ENCODE results near the gene PHC2. TPM values are rescaled to one million over a fixed set of nuclear protein-coding genes. Genes with fewer than 3 reads are reported as not detected.

PHC2 gene
- total and polyA plus RNA-seq, 9 donors: 53.1 to 77.9 (median 69.4) TPM

DNA sequence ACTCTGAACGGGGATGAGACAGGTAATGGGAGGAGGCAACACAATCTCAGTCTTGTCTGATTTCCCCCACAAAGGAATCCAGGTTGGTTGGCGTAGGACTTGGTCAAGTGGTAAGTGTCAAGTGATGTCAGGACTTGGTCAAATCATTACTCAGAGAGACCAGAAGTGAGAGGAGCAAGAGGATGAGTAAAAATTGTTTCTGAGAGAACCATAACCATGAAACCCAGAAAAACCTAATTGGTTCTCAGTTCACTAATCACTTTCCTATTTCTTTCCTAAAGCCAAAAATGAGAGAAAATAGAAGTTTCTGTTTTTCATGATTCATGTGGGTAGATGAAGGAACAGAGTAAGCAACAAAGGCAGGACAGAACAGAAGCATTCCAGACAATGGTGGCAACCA lies 5.0 kb downstream of the PHC2 start:
- Histone ChIP-seq H3K36me3 (ENCODE audit: control insufficient read depth, insufficient read depth, low read length) (peaks cover 3% of the 10 kb centered on the region), H3K4me3 (ENCODE audit: low read length) (no peak overlapping the region), H3K27ac (ENCODE audit: low read length) (no peak overlapping the region), H3K4me1 (ENCODE audit: control insufficient read depth, insufficient read depth, low read length) (peaks cover 7% of the 10 kb centered on the region), H3K27me3 (ENCODE audit: control insufficient read depth, insufficient read depth, low read length) (no peaks in the 10 kb centered on the region), H3K9me3 (replicated peaks; ENCODE audit: control insufficient read depth, low read depth, low read length) (no peaks in the 10 kb centered on the region)
- no peak for DNase-seq
- WGBS (ENCODE audit: insufficient coverage): 83% methylated on average over 2 of the region's 2 CpGs

- peaks cover 2% of the 10 kb centered on the region for H3K4me1 ChIP-seq (ENCODE audit: control insufficient read depth, insufficient read depth, low read length)
- no CpG with 5 or more reads among the region's 2 CpGs for WGBS (ENCODE audit: insufficient coverage)
- no peaks in the 10 kb centered on the region for H3K27me3 ChIP-seq (ENCODE audit: control insufficient read depth, insufficient read depth, low read length)
- no peaks in the 10 kb centered on the region for H3K9me3 ChIP-seq (replicated peaks; ENCODE audit: control insufficient read depth, low read depth, low read length)
- H3K4me3 ChIP-seq (ENCODE audit: low read length): no peak overlapping the region
- H3K27ac ChIP-seq (ENCODE audit: low read length): no peak overlapping the region
- DNase-seq: no peak
- peaks cover 3% of the 10 kb centered on the region for H3K36me3 ChIP-seq (ENCODE audit: control insufficient read depth, insufficient read depth, low read length)
Measured at GRCh38 chr1:33424610-33425009, 6.3 kb downstream of the PHC2 start.

- WGBS (ENCODE audit: insufficient coverage): no CpG with 5 or more reads among the region's 4 CpGs
- Histone ChIP-seq H3K9me3 (replicated peaks; ENCODE audit: control insufficient read depth, low read depth, low read length) (no peaks in the 10 kb centered on the region), H3K27ac (ENCODE audit: low read length) (no peak overlapping the region), H3K27me3 (ENCODE audit: control insufficient read depth, insufficient read depth, low read length) (no peaks in the 10 kb centered on the region), H3K4me1 (ENCODE audit: control insufficient read depth, insufficient read depth, low read length) (peaks cover 2% of the 10 kb centered on the region), H3K4me3 (ENCODE audit: low read length) (no peak overlapping the region), H3K36me3 (ENCODE audit: control insufficient read depth, insufficient read depth, low read length) (peaks cover 3% of the 10 kb centered on the region)
- DNase-seq: no peak
Measured at GRCh38 chr1:33424205-33424604, 6.7 kb downstream of the PHC2 start.

GRCh38 chr1:33420870-33421775 lies 9.8 kb downstream of the PHC2 start:
- peaks cover 3% of the 10 kb centered on the region for H3K36me3 ChIP-seq (ENCODE audit: control insufficient read depth, insufficient read depth, low read length)
- no peak overlapping the region for H3K27ac ChIP-seq (ENCODE audit: low read length)
- 44% methylated on average over 2 of the region's 7 CpGs for WGBS (ENCODE audit: insufficient coverage)
- H3K27me3 ChIP-seq (ENCODE audit: control insufficient read depth, insufficient read depth, low read length): no peaks in the 10 kb centered on the region
- DNase-seq: no peak
- no peaks in the 10 kb centered on the region for H3K4me1 ChIP-seq (ENCODE audit: control insufficient read depth, insufficient read depth, low read length)
- H3K9me3 ChIP-seq (replicated peaks; ENCODE audit: control insufficient read depth, low read depth, low read length): peaks cover 8% of the 10 kb centered on the region
- H3K4me3 ChIP-seq (ENCODE audit: low read length): no peak overlapping the region

- Histone ChIP-seq H3K4me3 (ENCODE audit: low read length) (no peak overlapping the region), H3K4me1 (ENCODE audit: control insufficient read depth, insufficient read depth, low read length) (no peaks in the 10 kb centered on the region), H3K9me3 (replicated peaks; ENCODE audit: control insufficient read depth, low read depth, low read length) (peaks cover 17% of the 10 kb centered on the region), H3K27ac (ENCODE audit: low read length) (no peak overlapping the region), H3K27me3 (ENCODE audit: control insufficient read depth, insufficient read depth, low read length) (no peaks in the 10 kb centered on the region), H3K36me3 (ENCODE audit: control insufficient read depth, insufficient read depth, low read length) (no peaks in the 10 kb centered on the region)
- no CpG with 5 or more reads among the region's 1 CpG for WGBS (ENCODE audit: insufficient coverage)
- no peak for DNase-seq
Measured at GRCh38 chr1:33418811-33419210, 12.1 kb downstream of the PHC2 start.

- WGBS (ENCODE audit: insufficient coverage): 81% methylated on average over 4 of the region's 5 CpGs
Measured at GRCh38 chr1:33414879-33415278, 16.0 kb downstream of the PHC2 start.

DNA sequence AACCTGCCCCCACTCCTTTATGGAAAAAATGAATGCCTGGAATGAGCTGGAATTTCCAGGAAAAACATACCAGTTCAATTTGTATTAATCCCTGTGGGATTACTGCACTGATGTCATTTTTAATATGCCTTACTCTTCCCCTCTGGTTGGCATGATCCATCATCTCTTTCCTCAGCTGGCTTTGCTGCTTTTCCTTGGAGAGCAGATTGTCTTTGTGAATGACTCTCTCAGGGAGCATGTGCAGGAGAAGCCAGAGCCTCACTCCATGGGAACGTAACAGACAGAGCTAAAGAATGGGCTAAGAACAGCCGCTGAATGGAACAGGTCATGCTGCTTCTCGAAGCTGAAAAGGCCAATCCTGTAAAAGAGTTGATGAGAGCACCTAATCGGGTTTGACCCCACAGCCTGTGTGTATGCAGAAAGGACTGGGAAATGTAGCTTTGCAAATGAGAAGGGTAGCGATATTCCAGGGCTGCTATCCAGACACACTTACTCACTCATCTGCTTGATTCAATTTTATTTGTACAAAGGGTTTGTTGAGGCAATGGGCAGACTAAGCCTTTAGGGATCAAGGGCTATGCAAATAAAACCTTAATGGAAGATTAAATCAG lies 20.7 kb downstream of the PHC2 start:
- Histone ChIP-seq H3K9me3 (replicated peaks; ENCODE audit: control insufficient read depth, low read depth, low read length) (peaks cover 4% of the 10 kb centered on the region), H3K27ac (ENCODE audit: low read length) (peak overlapping the region; percentile 70), H3K27me3 (ENCODE audit: control insufficient read depth, insufficient read depth, low read length) (no peaks in the 10 kb centered on the region), H3K36me3 (ENCODE audit: control insufficient read depth, insufficient read depth, low read length) (no peaks in the 10 kb centered on the region), H3K4me1 (ENCODE audit: control insufficient read depth, insufficient read depth, low read length) (peaks cover 5% of the 10 kb centered on the region), H3K4me3 (ENCODE audit: low read length) (no peak overlapping the region)
- 20% methylated on average over 3 of the region's 5 CpGs for WGBS (ENCODE audit: insufficient coverage)
- peak; percentile 86 for DNase-seq

More at GRCh38 chr1:33414879-33415278, 16.0 kb downstream of the PHC2 start:
- Histone ChIP-seq H3K27ac (ENCODE audit: low read length) (no peak overlapping the region), H3K9me3 (replicated peaks; ENCODE audit: control insufficient read depth, low read depth, low read length) (peaks cover 17% of the 10 kb centered on the region), H3K36me3 (ENCODE audit: control insufficient read depth, insufficient read depth, low read length) (no peaks in the 10 kb centered on the region), H3K27me3 (ENCODE audit: control insufficient read depth, insufficient read depth, low read length) (no peaks in the 10 kb centered on the region), H3K4me3 (ENCODE audit: low read length) (no peak overlapping the region), H3K4me1 (ENCODE audit: control insufficient read depth, insufficient read depth, low read length) (peaks cover 5% of the 10 kb centered on the region)
- DNase-seq: no peak

DNA sequence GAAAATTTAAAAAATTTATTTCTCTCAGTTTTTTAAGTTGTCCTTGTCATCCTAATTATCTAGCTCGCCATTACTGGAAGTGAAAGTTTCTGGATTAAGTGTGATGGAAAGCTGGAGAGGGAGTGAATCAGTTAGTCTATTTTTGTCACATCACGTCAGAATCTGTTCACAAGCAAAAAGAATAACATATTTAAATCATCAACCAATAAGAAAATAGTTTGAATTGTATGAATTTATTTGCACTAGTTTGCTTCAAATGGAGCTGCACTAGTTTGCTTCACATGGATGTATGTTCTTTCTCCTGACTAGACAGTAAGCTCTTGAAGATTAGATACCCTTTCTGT lies 22.8 kb downstream of the PHC2 start:
- Histone ChIP-seq H3K9me3 (replicated peaks; ENCODE audit: control insufficient read depth, low read depth, low read length) (peaks cover 2% of the 10 kb centered on the region), H3K27me3 (ENCODE audit: control insufficient read depth, insufficient read depth, low read length) (no peaks in the 10 kb centered on the region), H3K36me3 (ENCODE audit: control insufficient read depth, insufficient read depth, low read length) (no peaks in the 10 kb centered on the region), H3K4me1 (ENCODE audit: control insufficient read depth, insufficient read depth, low read length) (peaks cover 5% of the 10 kb centered on the region), H3K27ac (ENCODE audit: low read length) (no peak overlapping the region), H3K4me3 (ENCODE audit: low read length) (no peak overlapping the region)
- WGBS (ENCODE audit: insufficient coverage): no CpG with 5 or more reads among the region's 2 CpGs
- no peak for DNase-seq

DNA sequence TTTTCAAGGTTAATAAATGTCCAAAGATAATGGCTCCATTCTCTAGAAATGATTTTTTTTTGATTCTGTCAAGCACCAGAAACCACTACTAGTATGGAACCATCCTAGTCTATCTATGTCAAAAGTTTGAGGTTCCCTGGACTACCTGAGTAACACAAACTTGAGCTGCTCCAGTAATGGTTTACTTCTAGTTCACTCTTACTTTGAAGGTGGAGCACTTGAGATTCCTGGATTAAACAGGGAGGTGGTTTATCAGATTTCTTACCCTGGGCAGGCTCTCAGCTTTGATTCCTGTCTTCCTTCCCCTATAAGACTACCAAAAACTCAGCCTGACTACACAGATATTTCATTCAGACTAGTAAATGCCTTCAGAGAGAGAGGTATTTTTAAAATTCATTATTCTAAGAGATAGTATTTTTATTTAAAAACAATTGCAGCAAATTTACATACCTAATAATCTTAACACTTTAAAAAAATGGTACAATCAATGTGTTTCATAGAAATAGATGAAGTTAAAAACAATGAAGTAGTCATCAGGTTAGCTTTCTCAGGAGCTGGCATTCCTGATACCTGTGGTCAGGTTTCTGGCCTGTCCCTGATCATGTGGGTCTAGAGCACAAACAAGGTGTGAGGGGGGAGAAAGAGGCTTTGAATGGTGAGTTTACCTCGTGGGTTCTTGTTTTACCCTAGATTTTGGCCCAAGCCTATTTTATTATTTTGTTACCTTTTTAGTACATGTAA lies 23.4 kb downstream of the PHC2 start:
- no peak for DNase-seq
- no peak overlapping the region for H3K4me3 ChIP-seq (ENCODE audit: low read length)
- peaks cover 2% of the 10 kb centered on the region for H3K9me3 ChIP-seq (replicated peaks; ENCODE audit: control insufficient read depth, low read depth, low read length)
- peaks cover 5% of the 10 kb centered on the region for H3K4me1 ChIP-seq (ENCODE audit: control insufficient read depth, insufficient read depth, low read length)
- no peaks in the 10 kb centered on the region for H3K36me3 ChIP-seq (ENCODE audit: control insufficient read depth, insufficient read depth, low read length)
- no peaks in the 10 kb centered on the region for H3K27me3 ChIP-seq (ENCODE audit: control insufficient read depth, insufficient read depth, low read length)
- no CpG with 5 or more reads among the region's 1 CpG for whole genome bisulfite sequencing (ENCODE audit: insufficient coverage)
- H3K27ac ChIP-seq (ENCODE audit: low read length): no peak overlapping the region

DNA sequence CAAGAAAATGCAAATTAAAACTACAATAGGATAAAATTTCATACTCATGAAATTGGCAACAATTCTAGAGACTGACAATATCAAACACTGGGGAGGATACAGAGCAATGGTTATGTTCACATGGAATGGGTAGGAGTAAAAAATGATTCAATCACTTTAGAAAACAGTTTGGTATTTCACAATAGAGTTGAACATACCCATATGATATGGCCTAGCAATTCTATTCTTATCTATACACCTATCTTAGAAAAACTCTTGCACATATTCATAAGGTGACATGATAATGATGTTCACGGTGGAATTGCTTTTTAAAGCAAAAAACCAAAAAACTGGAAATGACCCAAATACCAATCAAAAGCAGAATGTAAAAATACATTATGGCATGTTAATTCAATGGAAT lies 28.7 kb downstream of the PHC2 start:
- Histone ChIP-seq H3K27me3 (ENCODE audit: control insufficient read depth, insufficient read depth, low read length) (no peaks in the 10 kb centered on the region), H3K4me3 (ENCODE audit: low read length) (no peak overlapping the region), H3K27ac (ENCODE audit: low read length) (no peak overlapping the region), H3K4me1 (ENCODE audit: control insufficient read depth, insufficient read depth, low read length) (peaks cover 5% of the 10 kb centered on the region), H3K9me3 (replicated peaks; ENCODE audit: control insufficient read depth, low read depth, low read length) (peaks cover 2% of the 10 kb centered on the region), H3K36me3 (ENCODE audit: control insufficient read depth, insufficient read depth, low read length) (no peaks in the 10 kb centered on the region)
- no peak for DNase-seq
- WGBS (ENCODE audit: insufficient coverage): no CpG with 5 or more reads among the region's 1 CpG
